Measurements from ENCODE around the gene PHF19.

Gene PHF19

GRCh38 chr9:120869726-120870125 is 7.3 kb downstream of the PHF19 start:
- no peak for DNase-seq

DNA sequence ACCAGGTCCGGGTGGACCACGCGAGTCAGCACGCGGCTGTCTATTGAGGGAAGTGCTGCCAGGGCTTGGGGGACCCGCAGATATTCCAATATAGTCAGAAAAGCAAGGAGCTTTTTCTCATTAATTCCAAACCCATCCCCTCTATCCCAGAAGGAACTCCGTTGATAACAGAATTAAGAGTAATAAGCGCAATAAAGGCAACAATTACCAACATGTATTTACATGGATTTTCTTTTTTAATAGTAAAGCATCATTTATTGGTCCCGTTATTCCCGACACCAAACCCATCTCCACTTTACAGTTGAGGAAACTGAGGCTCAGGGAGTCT is 7.7 kb downstream of the PHF19 start:
- DNase-seq = no peak

GRCh38 chr9:120868676-120869359 is 8.2 kb downstream of the PHF19 start:
- DNase-seq = no peak

DNA sequence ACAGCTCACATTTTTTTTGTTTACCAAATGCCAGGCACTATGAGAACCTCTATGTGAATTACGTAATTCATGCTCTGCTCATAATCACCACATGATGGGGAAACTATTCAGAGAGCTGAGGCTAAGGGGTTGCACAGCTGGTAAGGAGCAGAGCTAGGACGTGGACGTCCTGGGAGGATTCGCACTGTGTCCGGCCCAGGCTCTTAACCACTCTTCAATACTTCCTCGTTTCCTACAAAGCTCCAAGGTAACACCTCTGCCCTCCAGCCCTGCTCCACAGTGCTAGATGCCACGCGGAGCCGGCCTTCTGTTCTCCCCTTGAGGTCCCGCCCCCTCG is 8.7 kb downstream of the PHF19 start:
- DNase-seq = no peak

GRCh38 chr9:120867676-120868338 is 9.2 kb downstream of the PHF19 start:
- no peak for DNase-seq

- no peak for DNase-seq
Observed at GRCh38 chr9:120866651-120867050, 10.3 kb downstream of the PHF19 start.

- no peak for DNase-seq
Observed at GRCh38 chr9:120865809-120866208, 11.2 kb downstream of the PHF19 start.

DNA sequence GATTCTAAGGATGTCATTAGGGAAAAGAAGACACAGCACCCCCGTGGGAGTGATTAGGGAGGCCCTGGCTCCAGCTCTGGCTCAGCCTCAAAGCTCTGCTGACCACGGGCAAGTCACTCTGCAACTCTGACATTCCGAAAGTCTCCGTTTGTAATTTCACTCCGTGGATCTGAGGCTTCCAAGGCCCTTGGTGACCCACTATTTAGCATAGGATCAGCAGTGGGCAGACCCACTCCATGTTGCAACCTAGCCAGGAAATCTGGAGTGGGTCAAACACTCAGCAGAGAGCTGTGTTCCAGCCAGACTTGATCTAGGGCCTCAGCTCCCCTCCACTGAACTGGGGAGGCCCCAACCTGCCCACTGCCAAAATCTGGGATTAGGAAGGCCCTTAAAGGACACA is 11.8 kb downstream of the PHF19 start:
- DNase-seq = no peak

DNA sequence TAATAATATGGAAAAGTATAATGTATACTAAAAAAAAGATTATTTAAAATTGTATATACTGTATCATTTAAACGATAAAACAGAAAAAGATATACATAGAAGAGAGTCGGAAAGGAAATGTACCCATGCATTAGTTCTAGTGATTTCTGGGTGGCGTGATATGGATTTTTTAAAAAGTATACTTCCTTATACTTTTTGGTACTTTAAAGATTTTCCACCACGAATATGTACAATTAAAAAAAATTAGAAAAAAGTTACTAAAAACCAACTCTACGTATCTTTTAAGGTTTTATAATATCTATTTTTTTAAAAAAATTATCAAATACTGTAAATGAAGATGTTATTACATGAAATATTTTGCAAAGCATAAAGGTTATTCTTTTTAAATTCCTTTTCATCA is 12.3 kb downstream of the PHF19 start:
- no peak for DNase-seq

DNA sequence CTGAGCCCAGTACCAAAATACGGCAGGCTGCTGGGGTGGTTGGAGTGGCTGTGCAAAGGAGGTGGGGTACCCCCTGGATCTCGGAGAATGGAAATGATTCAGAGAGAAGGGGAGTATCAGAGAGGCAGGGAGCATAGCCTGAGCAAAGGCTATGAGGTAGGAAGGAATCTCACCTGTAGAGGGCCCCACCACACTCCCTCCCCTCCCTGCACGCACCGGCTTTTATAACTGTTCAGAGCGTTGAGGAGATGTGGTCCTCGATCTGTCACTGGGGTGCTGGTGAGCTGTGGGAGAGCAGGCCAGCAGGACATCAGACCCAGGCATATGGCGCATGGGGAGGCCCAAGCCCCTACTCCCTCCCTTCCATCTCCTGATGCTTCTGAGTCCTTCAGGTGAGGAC is 13.2 kb downstream of the PHF19 start:
- DNase-seq = no peak

DNA sequence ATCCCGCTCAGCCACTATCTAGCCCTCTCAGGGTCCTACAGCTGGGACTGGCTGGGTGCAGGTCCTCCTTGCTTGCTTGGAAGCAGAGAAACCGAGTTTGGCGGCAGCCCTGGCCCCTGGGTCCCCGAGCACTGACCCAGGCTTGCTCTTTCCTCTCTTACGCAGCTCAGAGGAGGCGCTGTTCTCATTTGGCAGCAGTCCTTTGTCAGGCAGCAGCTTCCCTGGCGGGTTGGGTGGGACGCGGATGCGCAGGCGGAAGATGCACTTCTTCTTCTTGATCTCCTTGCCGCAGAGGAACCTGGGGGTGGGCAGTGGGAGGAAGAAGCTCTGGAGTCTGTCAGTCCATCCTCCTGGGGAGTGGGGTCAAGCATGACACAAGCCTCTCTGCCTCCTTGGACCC is 14.5 kb downstream of the PHF19 start:
- DNase-seq = no peak

- DNase-seq = no peak
Observed at GRCh38 chr9:120861935-120862334, 15.1 kb downstream of the PHF19 start.

DNA sequence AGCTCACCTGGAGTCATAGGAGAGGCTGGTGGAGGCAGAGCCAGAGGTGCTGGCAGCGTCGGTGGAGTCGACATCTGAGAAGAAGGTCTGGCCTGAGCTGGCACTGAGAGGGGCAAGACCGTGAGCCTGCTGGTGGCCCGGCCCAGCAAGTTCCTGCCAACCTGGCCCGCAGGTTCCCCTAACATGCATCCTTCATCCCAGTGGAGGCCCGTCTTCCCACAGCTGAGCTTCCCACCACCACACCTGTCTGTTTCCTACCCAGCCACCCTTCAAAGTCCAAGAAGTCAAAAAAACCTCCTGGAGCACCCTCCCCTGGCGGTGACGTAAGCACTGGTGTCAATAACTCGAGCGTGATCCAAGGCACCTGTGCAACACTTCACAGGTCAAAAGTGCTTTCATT is 16.9 kb downstream of the PHF19 start:
- DNase-seq = no peak

GRCh38 chr9:120859361-120859760 is 17.6 kb downstream of the PHF19 start:
- DNase-seq = no peak

DNA sequence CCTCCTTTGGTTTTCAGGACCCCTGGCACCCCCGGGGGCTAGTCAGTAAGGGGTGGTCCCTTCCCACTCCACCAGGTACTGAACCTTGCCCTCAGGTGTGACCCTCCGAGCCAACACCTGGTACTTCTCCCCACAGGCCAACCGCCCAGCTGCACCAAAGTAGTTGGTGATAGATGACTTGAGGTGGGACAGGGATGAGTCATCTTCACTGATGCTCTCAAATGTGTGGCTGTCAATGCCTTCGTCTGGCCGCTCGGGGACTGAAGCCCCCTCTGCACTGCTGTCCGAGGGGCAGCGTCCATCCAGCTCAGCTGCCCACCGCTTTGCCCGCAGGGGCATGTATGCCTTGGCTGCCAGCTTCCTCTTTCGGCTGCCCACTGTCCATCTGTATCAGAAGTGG is 19.1 kb downstream of the PHF19 start:
- no peak for DNase-seq

GRCh38 chr9:120857481-120857880 is 19.5 kb downstream of the PHF19 start:
- DNase-seq = no peak

DNA sequence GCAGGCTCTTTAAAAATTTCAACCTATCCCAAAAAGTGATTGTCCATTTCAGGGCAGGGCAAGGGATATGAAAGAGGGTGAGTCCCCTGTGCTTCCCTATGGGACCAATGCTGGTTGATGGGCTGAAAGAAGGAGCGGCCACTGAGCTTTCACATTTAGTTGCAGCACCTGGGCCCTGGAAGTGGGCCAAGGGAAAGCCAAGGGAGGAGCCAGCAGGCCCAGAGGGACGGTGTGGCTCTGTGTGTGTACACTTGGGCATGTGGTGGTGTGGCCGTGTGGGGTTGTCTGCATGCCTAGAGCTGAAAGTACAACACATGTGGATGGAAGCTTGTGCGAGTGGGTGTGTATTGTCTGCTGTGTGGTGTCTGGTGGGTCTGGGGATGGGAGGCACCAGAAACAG is 20.3 kb downstream of the PHF19 start:
- DNase-seq = no peak

- DNase-seq = no peak
Observed at GRCh38 chr9:120855827-120856670, 20.9 kb downstream of the PHF19 start.

DNA sequence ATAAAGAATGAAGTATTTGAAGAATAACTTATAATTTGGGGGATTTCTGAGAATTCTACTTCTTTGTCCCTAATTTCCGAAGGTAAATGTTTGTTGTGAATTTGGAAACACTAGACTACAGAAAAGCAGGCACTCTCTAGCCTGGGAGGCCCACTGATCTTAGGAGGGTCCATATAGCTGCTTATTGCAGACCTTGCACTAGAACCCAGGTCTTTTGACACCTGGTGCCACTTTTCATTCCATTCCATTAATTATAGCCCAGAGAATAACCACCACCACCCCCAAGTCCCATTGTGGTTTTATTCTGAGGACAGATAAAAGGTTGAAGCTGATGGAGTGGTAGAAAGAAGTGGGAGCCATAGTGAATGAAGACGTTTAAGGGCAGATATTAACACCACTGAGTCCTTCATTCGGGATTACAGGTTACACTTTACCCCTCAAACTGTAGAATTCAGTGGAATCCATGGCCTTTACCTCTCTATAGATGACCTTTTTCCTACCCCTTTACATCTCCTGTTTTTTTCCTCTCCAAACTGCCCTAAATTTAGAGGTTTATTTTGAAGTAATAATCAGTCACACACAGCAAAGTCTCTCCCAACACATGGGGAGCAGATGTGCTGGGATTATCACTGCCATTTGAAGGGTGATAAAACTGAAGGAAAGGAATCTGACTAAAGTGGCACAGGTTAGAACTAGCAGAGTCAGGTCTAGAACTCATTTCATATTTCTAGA is 22.2 kb downstream of the PHF19 start:
- no peak for DNase-seq

DNA sequence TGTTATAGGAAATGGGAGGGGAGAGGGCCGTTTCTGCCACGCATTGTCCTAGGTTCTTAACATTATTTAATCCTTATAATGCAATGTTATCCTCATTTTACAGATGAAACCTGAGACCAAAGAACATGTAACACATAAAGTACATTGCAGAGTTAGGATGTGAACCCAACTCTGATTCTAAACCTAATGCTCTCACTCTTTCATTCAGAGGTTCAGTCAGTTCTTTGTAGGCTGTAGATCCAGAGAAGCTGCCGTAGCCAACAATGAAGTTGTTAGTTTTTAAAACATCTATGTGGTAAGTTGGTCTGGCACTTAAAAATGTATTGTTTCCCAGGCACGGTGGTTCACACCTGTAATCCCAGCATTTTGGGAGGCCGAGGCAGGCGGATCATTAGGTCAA is 23.8 kb downstream of the PHF19 start:
- DNase-seq = no peak

DNA sequence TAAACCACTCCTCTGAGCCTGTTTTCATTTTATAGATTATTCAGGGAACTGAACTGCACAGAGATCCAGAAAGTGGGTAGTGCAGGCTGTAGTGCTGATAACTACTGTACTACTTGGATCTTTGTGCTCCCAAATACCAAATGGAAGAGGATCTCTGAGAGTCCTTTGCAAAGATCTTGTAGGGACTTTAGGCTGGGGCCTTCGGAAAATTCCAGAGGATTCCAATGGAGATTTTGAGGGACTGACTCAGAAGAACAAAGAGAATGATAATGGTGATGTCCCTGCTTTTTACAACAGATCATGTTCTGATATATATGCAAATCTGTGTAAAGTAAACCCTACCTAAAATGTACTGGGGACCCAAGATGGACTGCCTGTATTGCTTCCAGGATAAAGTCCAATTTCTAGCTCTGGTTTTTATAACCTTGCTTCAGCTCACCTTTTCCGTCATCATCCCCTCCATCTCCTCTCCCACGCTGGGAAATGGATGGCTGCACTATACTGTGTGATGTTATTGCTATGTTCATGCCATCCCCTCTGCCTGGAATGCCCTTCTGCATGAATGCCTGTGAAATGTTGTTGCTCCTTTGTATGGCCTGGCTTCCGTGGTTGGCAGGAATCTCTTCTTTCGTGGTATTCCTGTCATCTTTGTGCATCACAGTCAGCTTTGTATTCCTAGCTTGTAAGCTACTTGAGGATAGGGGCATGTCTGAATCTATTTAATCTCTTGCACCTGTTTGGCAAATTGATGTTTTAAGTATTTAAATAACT is 24.6 kb downstream of the PHF19 start:
- DNase-seq = no peak

- no peak for DNase-seq
Observed at GRCh38 chr9:120851449-120851848, 25.5 kb downstream of the PHF19 start.

DNA sequence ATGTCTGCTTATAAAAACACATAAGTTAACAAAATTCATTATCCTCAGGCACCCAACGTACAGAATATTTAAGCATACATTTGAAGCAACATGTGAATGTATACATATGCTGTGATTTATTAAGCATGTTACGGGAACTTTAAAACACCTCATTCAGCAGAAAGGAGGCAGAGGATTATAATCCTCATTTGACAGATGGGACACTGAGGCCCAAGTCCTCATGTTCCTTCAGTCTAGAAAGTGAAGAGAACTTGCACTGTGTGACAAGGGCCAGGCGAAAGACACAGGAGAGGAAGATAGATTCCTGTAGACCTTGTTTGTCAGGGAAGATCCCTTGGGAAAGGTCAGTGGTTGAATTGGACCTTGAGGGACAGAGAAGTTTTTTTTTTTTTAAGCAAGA is 26.7 kb downstream of the PHF19 start:
- no peak for DNase-seq
